Activated CD8-positive, alpha-beta memory T cell treated with anti-CD3 and anti-CD28 coated beads, Interleukin-2, amount 50 U/mL, for 24 hours (primary cell): ENCODE measurements around the gene ELL2.

ENCODE experiments used
- DNase-seq: peaks from one replicate; pipeline ENCODE4 v3.0.0-alpha.2; 2020; ENCODE audit errors: extremely low read depth

The ELL2 gene

DNA sequence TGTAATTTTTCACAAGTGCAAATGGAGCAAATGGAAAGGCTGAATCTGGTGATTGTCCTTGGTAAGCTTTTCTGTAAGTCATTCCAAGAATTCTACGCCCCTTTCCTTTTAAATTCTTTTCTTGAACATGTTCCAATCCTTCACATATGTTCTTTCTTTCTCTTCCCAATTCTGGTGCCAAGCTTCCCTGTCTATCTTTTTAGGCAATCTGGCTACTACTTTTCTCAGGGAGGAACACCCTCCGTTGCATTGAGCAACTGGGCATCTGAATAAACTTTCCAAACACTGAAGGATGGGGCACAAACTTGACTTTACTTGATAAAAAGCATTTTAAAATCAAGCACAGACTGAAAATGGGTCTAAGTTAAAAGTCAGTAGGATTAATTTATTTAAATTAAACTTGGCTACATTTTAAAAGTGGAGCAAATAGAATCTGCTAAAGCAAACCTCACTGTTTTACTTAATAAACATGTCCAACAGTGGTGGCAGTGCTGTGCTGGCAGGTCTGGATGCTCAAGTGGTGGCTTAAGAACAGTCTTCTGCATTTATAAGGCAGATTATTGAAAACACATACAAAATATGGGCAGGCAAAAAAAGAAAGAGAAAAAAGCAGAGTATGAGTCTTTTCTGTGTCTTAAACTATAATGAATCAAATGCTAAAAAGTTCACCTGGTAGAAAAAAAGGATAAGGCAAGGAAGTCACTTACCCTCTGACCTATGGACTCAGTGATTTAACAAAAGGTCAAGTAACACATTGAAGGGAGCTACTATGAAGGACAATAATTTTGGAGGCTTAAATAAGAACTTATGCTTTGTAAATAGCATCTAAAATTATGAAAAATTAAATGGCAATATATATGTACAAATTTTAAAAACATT lies 5.4 kb downstream of the ELL2 start:
- no peak for DNase-seq

DNA sequence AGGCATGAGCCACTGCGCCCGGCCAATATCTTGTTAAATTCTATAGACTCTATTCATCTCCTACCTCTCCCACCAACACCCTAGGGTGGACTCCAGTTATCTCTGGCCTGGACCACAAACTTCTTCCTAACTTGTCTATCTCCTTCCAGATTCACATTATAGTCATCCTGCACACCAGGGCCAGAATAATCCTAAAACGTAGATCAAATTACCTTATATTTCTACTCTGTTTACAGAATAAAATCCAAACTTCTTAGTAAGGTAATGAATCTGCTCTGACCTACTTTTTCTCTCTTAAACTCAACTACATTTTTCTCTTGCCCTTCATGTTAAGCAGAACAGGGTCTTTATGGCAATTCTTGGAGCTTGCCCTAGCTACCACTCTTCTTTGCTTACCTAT lies 6.9 kb downstream of the ELL2 start:
- no peak for DNase-seq

DNA sequence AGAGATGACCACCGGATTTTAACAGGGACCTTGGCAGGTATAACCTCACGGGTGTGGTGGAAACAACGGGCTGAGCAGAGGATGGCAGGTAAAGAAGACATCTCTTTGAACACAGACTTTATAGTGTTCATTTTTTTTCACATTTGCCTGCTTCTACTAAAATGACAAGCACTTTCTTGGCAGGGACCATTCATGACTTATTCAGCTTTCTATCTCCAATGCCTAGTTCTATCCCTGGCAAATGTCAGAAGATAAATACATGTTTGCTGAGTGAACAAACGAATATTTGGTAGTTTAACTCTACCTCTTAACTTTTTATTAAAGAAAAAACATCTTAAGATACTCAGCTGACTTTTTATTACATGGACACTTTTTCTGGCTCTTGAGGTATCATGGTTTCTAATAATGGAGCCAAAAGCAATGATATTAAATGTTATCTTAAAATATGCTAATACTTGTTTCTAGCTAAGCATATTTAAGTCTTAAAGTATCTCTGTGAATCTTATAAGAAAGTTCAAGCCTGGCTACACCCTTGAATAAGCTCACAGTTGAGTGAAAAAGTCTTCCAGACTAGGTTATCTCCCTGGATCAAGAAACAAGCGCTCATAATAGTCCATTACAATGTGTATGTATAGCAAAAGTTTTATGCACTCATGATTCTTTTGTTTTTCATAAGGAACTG lies 8.5 kb downstream of the ELL2 start:
- DNase-seq: no peak

DNA sequence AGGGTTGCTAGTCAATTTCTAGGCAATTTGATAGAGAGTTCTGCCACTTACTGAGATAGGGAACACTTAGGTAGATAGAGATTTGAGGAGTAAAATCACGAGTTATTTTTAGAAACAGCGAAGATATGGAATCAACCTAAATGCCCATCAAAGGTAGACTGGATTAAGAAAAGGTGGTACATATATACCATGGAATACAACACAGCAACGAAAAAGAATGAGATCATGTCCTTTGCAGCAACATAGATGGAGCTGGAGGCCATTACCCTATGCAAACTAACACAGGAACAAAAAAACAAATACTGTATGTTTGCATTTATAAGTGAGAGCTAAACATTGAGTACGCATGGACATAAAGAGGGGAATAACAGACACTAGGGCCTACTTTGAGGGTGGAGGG lies 9.7 kb downstream of the ELL2 start:
- DNase-seq: no peak

DNA sequence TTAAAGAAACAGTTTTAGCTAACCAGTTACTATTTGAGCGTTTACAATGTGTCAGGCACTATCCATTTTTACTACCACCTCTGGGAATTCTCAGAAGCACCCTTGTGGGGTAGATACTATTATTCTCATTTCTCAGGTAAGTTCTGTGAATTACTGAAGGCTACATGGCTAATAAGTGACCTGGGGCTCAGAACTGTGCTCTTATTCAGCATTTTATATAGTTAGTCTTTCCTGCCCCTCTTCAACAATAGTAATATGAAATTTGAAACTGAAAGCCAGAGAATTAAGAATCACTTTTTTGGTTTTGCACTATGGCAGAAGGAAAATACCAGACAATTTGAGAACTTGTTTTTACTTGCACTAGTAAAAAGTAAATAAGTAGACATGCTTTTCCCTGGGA lies 11.8 kb downstream of the ELL2 start:
- DNase-seq: no peak

DNA sequence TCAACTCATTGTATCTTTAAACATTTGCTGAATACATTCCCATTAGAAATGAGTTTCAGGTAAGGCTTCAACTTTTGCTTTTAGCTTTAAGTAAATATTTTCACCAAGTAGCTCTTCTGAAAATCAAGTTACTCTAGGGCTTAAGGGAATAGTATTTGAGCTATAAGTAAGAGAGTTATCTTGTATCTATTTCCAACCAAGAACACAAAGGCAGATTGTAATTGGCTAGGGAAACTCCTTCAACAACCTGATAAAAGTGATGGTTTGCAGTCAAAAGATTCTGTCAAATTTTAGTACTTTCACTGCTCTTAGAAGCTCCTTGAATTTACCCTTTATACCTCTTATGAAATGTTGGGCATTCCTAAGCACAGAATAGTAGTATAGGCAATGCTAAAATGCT lies 13.0 kb downstream of the ELL2 start:
- no peak for DNase-seq

DNA sequence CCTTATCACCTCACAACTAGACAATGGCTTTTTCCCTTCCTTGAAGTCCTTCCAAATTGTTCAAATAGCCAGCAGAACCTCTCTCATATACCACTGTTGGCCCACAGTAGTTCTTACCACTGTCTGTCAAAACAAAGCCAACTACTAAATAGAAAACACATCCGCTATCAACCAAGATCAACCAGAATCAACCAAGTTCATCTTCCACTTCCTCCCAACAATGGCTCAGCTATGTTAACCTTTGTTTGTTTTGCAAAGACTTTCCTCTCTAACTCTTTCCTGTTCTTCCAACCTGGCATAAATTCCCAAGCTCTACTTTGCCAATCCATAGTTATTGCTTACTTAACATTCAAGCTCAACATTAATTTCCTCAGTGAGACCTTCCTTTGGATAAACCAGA lies 15.2 kb downstream of the ELL2 start:
- no peak for DNase-seq

DNA sequence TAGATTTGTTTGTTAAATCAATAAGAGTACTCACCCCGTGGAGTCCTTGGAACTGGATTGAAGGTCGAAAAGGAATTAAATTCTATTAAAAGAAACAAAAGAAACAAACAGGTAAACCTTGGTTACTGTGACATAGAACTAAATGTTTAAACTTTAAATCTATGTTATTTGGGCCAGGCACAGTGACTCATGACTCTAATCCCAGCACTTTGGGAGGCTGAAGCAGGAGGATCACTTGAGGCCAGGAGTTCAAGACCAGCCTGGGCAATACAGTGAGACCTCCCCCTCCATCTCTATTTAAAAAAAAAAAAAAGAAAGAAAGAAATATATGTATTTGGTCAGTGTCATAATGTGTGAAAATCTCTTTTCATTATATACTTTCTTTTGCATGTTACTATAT lies 18.7 kb downstream of the ELL2 start:
- DNase-seq: no peak

DNA sequence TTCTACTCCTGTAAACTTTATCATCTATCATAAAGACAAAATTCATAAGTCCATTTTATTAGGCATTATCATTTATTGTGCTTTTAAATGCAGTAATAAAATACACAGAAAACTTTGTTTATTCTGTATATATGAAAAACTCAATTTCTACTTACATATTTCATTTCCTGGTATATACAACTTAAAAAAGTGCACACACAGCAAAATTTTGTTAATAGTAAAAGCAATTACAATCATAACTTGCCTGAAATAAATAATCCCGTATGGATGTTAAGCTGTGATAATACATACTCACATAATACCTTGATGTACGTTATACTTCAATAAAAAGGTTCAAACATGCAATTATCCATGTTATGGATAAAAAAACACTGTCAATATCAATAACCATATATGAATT lies 19.2 kb downstream of the ELL2 start:
- DNase-seq: no peak

DNA sequence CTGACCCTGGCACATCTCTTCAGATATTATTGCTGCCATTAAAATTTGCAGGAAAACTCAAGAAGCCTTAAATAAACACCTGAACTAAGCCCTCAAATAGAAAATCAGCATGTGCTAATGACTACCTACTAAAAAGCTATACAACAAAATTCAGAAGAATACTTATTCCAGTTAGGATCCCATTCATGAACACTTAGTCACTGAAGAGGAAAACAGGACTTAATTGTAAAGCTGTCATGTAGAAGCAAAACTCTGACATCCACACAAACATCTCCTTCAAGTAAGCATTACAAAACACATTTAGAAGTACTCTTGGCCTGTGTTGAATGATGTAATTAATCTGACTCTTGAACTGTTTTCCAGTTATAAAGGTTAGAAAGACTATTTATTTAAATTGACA lies 19.9 kb downstream of the ELL2 start:
- no peak for DNase-seq

DNA sequence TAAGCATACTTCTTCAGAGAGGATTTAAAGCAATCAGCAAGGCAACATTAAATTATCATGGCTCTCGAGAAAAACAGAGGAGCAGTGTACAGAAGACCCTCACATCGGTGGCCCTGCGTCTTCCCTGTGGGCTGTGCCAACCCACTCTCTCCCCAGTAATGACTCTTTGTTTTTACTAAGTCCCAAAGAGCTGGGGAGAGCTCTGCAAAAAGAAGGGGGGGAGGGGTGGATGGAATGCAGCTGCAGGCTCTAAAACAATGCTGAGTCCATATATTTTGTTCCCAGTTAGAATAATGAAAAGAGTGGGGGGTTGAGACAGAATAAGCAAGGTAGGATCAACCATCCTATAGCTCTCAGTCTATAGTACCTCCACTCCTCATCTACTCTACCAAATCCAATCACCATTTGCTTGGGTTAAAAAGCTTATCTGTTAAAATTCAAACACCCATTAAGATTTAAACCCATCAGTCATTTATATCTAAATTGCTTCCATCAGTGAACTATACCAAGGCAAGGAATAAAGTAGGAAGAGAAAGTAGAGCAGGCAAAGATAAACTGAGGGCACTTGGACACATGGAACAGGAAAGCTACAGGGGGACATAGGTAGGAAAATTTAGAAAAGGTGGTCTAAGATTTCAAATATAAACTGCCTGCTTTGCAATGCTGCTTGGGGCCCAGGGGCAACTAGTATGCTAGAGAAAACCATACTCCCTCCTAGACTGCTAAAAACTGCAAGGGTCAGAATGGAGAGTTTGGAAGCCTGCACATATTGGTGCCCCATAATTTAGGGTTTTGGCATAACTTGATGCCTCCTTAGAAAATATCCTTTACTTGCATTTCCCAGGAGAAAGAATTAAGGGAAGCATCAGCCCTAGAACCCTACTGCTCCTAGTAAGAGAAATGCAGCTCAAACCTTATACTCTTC lies 20.6 kb downstream of the ELL2 start:
- no peak for DNase-seq

DNA sequence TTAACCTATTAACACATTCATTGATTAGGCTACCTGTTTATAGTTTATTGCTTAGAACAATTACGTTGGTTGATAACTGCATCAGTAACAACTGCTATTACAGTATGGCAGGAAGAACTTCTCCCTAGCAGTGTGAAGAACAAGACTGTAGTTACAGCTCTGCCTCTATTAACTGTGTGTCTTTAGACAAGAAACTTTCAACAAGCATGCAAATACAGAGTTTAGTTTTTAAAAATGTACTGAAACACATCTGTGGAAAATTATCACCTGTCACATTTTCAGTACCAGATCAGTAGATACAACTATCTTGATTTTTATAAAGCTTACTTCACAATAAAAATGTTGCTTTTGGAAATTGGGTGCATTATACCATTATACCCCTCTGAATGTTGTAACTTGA lies 22.2 kb downstream of the ELL2 start:
- DNase-seq: no peak

DNA sequence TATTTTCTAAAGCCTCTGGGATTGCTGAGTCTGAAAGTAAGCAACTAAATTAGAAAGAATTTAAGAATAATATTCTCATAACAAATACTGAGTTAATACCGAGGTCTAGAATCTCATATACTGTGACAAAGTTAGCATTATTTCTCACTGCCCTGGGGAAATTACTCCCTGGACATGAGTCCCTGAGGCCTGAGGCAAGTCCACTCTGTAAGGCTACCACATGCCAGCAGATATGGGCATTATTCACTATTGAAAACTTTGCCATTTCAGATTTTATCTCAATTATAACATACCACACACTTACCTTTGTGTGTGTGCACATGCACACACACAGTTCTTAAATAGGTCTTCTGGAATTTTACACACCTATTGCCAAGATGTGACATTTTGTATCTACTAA lies 22.9 kb downstream of the ELL2 start:
- no peak for DNase-seq

DNA sequence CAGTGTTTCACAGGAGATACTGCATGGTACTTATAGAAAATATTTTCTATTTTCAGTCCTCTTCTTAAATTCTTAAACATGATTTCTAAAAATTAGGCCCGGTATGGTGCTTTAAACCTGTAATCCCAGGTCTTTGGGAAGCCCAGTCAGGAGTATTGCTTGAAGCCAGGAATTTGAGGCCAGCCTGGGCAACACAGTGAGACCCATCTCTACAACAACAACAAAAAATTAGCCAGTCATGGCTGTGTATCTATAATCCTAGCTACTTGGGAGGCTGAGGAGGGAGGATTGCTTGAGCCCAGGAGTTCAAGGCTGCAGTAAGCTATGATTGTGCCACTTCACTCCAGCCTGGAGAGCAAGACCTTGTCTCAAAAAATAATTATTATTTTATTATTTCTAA lies 23.3 kb downstream of the ELL2 start:
- no peak for DNase-seq

DNA sequence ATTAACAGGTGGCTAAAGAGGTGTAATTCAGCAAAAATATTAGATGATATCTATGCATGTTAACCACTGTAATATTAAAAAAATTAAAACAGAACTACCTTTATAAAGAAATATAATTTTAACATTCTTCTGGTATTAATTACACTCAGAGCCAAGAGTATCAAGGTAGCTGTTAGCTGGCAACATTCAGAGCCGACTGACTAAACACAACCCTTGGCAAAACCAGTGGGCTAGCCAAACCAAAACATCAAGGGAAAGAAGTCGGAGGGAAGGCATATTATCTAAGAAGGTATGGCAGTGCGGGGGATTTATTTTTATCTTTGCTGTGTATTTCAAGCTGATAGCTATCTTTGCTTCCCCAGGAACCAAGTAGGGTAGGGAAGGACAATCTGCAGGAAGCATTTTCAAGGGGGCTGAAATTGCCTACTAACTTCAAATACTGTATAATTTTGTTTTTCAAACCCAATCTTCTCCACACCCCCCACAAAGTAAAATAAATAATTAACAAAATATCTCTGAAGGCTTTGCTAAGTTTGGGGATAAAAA lies 24.0 kb downstream of the ELL2 start:
- no peak for DNase-seq

DNA sequence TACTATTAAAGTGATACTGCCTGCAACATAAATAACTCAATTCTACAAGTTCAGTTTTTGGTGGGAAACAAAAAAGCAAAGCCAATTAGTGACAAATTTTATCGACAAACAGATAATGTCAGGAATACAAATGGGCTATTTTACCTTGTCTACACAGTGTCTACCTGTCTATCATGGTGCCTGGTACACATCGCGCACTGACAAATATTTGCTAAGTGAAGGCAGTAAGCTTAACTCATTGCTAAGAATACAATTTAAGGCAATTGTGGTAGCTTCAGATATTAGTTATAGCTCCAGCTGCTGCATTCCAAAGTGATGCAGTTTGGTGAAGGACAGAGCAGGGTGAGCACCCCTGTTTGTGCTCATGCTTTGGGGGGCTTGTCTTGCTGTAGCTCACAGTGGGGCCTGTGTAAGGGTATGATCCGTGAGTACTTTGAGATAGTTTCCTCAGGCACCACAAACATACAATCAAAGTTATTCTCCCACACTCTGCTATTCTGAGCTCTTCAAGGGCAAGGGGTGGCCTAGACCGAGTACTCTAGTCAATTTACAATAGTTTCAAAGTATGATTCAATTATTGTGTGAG lies 24.7 kb downstream of the ELL2 start:
- no peak for DNase-seq

DNA sequence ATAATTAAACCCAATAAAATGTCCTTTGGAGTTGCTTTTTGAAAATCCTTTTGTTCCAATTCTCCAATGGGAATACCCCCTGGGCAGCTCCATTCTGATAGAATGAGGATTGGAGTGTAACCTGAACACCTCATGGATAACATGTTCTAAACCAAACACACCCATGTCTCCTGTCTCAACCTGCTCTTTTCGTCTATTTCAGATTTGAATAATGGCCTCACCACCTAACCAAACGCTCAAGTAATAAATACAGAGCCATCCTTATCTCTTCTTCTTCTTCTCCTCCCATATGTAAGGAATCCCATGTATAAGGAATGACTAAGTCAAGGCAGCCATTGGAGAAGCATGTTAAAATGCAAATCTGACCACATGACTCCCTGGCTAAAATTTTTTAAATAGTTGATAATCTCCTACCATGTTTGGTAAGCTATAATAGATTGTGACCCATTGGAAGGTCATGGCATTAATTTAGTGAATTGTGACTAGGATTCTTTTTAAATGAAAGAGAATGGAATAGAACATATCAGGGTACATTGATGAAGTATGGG lies 26.0 kb downstream of the ELL2 start:
- DNase-seq: no peak

DNA sequence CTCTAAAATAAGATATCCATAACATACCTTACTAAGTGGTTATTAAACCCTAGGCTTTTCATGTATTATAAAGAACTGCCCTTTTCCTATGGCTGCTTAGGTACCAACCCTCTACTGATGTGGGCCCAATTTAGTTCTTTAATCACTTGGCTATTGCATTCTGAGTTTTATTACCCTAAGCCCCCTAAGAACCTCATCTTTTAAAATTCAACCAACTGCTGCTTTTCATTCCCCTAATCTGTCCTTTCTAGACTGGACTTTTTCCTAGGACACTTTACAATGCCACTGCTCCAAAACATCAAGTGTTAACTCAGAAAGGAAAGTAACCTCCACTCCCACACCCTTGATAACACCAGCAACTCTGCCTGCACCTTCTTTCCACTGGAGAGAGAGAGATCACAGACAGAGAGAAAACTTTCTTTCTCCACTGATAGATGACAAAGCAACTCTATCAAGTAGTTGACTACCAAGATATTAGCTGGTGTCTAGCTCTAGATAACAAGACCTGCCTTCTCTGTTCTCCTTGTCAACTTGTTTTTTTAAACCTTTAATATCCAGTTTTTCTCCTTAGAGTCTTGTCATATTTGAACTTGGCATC lies 27.3 kb downstream of the ELL2 start:
- no peak for DNase-seq

DNA sequence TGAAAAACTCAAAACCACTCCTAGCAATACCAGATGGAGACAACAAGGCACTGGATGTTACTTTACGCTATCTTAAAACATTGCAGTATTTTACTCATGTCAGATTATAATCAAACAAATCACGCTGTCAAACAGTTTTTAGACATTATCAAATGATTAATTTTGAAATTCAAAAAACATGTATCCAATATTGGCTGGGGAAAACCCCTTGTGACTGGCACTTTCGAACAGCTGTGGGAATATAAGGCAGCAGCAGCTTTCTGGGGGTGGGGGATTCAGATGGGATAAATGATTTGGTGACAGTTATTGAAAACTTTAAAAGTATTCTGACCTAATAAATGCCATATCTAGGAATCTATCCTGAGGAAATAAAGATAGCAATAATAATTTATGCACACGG lies 28.7 kb downstream of the ELL2 start:
- DNase-seq: no peak

DNA sequence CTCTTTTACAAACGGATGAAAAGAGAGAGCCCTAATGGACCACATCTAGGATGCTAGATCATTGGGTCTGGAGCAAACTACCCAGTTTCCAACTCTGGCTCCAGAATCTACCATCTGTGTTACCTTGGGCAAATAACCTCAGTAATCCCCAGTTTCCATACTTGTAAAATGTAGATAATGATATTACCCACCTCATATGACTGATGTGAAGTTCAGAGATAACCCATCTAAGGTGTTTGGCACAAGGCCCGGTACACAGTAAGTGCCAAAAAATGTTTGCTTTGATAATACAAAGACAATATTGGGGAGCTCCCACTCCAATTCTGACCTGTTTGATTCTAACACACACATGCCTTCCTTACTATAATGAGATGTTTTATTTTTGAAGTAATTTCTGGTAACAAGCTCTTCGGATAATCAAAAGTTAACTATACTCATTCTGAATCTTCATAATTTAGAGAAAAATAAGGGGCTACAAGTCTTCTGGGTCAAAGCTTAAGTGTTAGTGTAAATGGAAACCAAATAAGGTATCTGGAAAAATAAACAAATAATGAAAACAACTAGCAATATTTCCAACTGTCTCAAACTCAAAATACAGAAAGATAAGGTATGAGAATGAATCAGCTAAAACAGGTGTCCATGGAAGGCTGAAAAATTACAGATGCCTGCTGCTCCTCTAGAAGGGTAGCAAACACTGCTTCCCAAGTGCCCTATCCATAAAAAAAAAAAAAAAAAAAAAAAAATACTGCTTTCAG lies 30.4 kb downstream of the ELL2 start:
- DNase-seq: no peak
